ENCODE results near the gene CLDN11. TPM values are rescaled to one million over a fixed set of nuclear protein-coding genes. Genes with fewer than 3 reads are reported as not detected.

CLDN11 gene
- 100 to 1,000 TPM; 328 to 413 TPM for total RNA-seq
- polyA plus RNA-seq (ENCODE audit: insufficient read length in 2 of 2): 100 to 1,000 TPM; 425 to 479 TPM
- long read RNA-seq, donor 1, transcript CLDN11-201 (3 exons, 2,169 nt): major isoform, 67 of 140 reads
- long read RNA-seq, donor 1, transcript CLDN11-206 (3 exons, 1,854 nt): minor isoform, 7 of 140 reads
- long read RNA-seq, donor 1, transcript CLDN11-204 (2 exons, 998 nt): minor isoform, 9 of 140 reads
- long read RNA-seq, donor 1, partial matches to known transcripts: 57 of 140 reads
- long read RNA-seq, donor 1, other reads (novel, unspliced or antisense): 0 of 140 reads
- long read RNA-seq, donor 2, transcript CLDN11-201 (3 exons, 2,169 nt): major isoform, 24 of 30 reads
- long read RNA-seq, donor 2, transcript CLDN11-204 (2 exons, 998 nt): minor isoform, 5 of 30 reads
- long read RNA-seq, donor 2, partial matches to known transcripts: 0 of 30 reads
- long read RNA-seq, donor 2, other reads (novel, unspliced or antisense): 0 of 30 reads
- long read RNA-seq, donor 3, transcript CLDN11-201 (3 exons, 2,169 nt): major isoform, 40 of 54 reads
- long read RNA-seq, donor 3, transcript CLDN11-204 (2 exons, 998 nt): minor isoform, 12 of 54 reads
- long read RNA-seq, donor 3, partial matches to known transcripts: 0 of 54 reads
- long read RNA-seq, donor 3, other reads (novel, unspliced or antisense): 0 of 54 reads
- long read RNA-seq, donor 4, partial matches to known transcripts: 0 of 5 reads
- long read RNA-seq, donor 4, other reads (novel, unspliced or antisense): 0 of 5 reads

DNA sequence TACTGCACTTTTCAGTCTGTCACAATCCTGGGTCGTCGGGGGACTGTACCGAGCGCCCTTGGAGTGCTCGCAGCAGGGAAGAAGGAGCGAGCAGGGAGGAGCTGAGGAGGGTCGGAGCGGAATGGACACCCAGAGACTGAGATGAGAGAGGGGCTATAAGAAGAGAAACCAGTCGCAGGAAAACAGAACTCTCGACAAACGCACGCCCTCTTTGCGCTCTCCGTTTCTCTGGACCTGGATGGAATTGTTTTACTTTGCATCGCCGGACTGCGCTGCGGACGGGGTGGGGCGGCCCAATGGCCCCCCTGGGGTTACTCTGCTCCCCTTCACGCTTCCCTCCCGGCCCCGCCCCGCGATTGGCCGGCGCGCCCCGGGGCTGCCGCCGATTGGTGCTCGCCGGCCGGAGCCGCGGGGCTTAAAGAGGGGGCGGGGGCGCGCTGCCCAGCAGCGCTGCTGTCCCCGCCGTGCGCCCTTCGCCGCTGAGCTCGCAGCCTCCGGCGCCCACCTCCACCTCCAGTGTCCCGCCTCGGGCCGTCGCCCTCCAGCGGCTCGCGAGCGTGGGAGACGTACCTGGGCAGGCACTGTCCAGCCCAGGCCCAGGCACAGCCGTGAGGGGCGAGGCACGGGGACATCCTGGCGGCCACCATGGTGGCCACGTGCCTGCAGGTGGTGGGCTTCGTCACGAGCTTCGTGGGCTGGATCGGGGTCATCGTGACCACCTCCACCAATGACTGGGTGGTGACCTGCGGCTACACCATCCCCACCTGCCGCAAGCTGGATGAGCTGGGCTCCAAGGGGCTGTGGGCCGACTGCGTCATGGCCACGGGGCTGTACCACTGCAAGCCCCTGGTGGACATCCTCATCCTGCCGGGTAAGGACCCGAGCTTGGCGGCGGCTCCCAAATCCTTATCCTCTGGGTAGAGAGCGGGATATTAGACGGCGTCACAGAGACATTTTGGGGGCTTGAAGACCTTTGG is at the start of gene CLDN11:
TSS of gene CLDN11 (plus strand) at position 447 of the 977 bp plus-strand sequence. CDS start at position 646, 199 bp downstream.
- DNase-seq (ENCODE audit: low read depth in 4 of 6, low spot score in 6 of 6): peak in 2 of 6 donors; percentile 69 to 82
- 2% methylated on average over 78 of the region's 79 CpGs for WGBS (ENCODE audit: insufficient coverage)
- Histone ChIP-seq H3K4me1 (ENCODE audit: control insufficient read depth, insufficient read depth, low read length) (peaks cover 31% of the 10 kb centered on the region), H3K36me3 (ENCODE audit: control insufficient read depth, insufficient read depth, low read length) (no peaks in the 10 kb centered on the region), H3K27ac (ENCODE audit: low read depth, low read length) (peak within 1 kb of the TSS; percentile 86), H3K27me3 (ENCODE audit: control insufficient read depth, insufficient read depth, low read length) (peaks cover 16% of the 10 kb centered on the region), H3K4me3 (ENCODE audit: low read depth, low read length) (peak within 1 kb of the TSS; percentile 68), H3K9me3 (ENCODE audit: control insufficient read depth, insufficient read depth, low read length) (no peaks in the 10 kb centered on the region)

DNA sequence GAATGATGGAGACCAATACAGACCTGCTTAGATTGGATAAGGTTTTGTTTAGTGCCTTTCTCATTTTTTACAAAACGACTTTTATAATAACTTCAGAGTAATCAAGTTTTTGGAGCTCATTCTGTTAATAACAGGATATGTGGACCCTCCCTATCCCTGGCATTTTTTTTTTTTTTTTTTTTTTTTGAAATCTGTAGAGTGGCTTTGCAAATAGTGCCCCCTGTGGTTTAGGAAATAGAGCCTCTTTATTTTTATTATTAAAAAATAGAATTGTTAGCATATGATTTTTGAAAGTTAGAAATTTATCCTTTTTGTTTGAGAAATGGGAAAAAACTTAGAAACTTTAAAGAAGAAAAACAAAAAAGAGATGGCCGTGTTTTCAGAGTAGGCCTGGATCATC is 49.7 kb upstream of the CLDN11 start:
- WGBS (ENCODE audit: insufficient coverage): 100% methylated on average over 1 of the region's 2 CpGs
- H3K4me1 ChIP-seq (ENCODE audit: control insufficient read depth, insufficient read depth, low read length): no peaks in the 10 kb centered on the region
- no peak for DNase-seq (ENCODE audit: low read depth in 4 of 6, low spot score in 6 of 6)
- H3K4me3 ChIP-seq (ENCODE audit: low read depth, low read length): no peak overlapping the region
- H3K36me3 ChIP-seq (ENCODE audit: control insufficient read depth, insufficient read depth, low read length): peaks cover 16% of the 10 kb centered on the region
- no peaks in the 10 kb centered on the region for H3K27me3 ChIP-seq (ENCODE audit: control insufficient read depth, insufficient read depth, low read length)
- H3K9me3 ChIP-seq (ENCODE audit: control insufficient read depth, insufficient read depth, low read length): peaks cover 2% of the 10 kb centered on the region
- H3K27ac ChIP-seq (ENCODE audit: low read depth, low read length): no peak overlapping the region

DNA sequence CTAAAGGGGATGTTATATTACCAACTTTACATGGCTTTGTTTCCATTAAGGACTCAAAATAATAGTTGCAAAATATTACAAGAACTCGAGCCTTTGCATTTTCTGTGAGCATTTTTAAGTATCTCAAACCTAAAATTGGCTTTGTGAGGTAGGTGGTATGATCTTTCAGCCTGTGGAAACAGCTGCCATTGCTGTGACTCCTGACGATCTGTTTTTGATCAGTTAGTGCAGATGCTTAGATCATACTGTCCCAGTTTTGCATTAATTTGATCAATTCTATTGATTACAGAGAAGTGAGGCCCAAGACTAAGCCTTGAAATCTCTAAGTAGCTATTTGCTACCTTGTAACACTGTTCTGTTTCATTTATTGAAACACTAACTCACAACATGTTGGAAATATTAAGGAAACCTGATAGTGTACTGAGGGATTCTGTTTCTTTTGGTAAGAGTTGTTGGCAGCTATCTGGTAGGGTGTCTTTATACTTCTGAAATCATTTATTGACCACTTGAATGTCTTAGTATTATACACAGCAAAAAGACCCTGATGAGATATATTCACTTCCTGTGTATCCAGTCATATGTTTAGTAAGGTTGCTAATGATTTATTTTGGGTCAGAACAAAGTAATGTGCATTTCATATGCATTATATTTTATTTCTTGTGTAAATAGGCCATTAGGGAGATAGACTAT is 46.3 kb upstream of the CLDN11 start:
- H3K4me3 ChIP-seq (ENCODE audit: low read depth, low read length): no peak overlapping the region
- DNase-seq (ENCODE audit: low read depth in 4 of 6, low spot score in 6 of 6): peak in 1 of 6 donors; percentile 11
- WGBS (ENCODE audit: insufficient coverage): no CpG with 5 or more reads among the region's 2 CpGs

DNA sequence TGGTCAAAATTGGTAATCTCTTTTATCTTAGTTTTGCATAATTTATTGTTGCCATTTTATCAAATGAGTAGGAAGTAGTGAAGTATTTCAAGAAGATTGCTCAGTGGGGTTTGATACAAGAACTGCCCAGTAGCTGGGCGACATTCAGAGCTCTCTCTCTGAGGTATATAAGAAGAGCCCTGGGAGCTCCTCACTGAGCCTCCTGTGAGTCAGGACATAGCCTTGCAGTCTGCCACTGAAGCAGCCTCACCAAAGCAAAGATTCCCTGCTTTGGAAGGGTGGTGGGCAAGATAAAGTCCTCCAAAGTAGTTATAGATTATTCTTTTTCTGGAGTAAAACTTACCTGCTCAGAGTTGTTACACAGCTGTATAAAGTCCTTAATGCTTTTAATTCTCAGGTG is 35.1 kb upstream of the CLDN11 start:
- 100% methylated on average over 1 of the region's 1 CpG for WGBS (ENCODE audit: insufficient coverage)
- Histone ChIP-seq H3K27me3 (ENCODE audit: control insufficient read depth, insufficient read depth, low read length) (no peaks in the 10 kb centered on the region), H3K9me3 (ENCODE audit: control insufficient read depth, insufficient read depth, low read length) (peaks cover 3% of the 10 kb centered on the region), H3K4me1 (ENCODE audit: control insufficient read depth, insufficient read depth, low read length) (no peaks in the 10 kb centered on the region), H3K36me3 (ENCODE audit: control insufficient read depth, insufficient read depth, low read length) (peaks cover 35% of the 10 kb centered on the region), H3K27ac (ENCODE audit: low read depth, low read length) (no peak overlapping the region), H3K4me3 (ENCODE audit: low read depth, low read length) (no peak overlapping the region)
- no peak for DNase-seq (ENCODE audit: low read depth in 4 of 6, low spot score in 6 of 6)

More for the DNA sequence above, 46.3 kb upstream of the CLDN11 start:
- H3K27ac ChIP-seq (ENCODE audit: low read depth, low read length): no peak overlapping the region
- no peaks in the 10 kb centered on the region for H3K4me1 ChIP-seq (ENCODE audit: control insufficient read depth, insufficient read depth, low read length)
- H3K27me3 ChIP-seq (ENCODE audit: control insufficient read depth, insufficient read depth, low read length): no peaks in the 10 kb centered on the region
- H3K9me3 ChIP-seq (ENCODE audit: control insufficient read depth, insufficient read depth, low read length): peaks cover 2% of the 10 kb centered on the region
- H3K36me3 ChIP-seq (ENCODE audit: control insufficient read depth, insufficient read depth, low read length): peaks cover 5% of the 10 kb centered on the region

DNA sequence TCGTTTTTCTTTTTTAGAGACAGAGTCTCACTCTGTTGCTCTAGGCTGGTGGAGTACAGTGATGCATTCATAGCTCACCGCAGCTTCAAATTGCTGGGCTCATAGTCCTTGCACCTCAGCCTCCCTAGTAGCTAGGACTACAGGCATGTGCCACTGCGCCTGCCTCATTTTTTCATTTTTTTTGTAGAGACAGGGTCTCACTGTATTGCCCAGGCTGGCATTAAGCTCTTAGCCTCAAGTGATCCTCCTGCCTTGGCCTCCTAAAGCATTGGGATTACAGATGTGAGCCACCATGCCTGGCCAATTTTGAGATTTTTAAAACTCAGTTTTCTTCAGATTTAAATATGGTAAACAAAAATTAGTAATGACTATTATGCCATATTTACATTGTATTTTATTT is 32.2 kb upstream of the CLDN11 start:
- WGBS (ENCODE audit: insufficient coverage): 100% methylated on average over 3 of the region's 3 CpGs
- DNase-seq (ENCODE audit: low read depth in 4 of 6, low spot score in 6 of 6): no peak
- Histone ChIP-seq H3K27me3 (ENCODE audit: control insufficient read depth, insufficient read depth, low read length) (no peaks in the 10 kb centered on the region), H3K27ac (ENCODE audit: low read depth, low read length) (no peak overlapping the region), H3K4me1 (ENCODE audit: control insufficient read depth, insufficient read depth, low read length) (no peaks in the 10 kb centered on the region), H3K9me3 (ENCODE audit: control insufficient read depth, insufficient read depth, low read length) (peaks cover 3% of the 10 kb centered on the region), H3K4me3 (ENCODE audit: low read depth, low read length) (no peak overlapping the region), H3K36me3 (ENCODE audit: control insufficient read depth, insufficient read depth, low read length) (peaks cover 40% of the 10 kb centered on the region)

DNA sequence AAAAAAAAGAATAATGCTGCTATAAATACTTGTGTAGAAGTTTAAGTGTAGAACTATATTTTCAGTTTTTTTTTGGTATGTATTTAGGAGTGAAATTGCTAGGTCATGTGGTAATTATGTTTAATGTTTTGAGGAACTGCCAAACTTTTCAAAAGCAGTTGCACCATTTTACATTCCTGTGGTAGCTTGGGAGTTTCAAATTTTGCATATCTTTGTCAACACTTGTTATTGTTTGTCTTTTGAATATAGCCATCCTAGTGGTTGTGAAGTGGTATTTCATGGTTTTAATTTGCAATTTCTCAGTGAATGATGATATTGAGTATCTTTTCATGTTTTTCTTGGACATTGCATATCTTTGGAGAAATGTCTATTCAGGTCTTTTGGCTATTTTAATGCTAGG is 30.7 kb upstream of the CLDN11 start:
- H3K4me1 ChIP-seq (ENCODE audit: control insufficient read depth, insufficient read depth, low read length): no peaks in the 10 kb centered on the region
- H3K9me3 ChIP-seq (ENCODE audit: control insufficient read depth, insufficient read depth, low read length): peaks cover 3% of the 10 kb centered on the region
- H3K4me3 ChIP-seq (ENCODE audit: low read depth, low read length): no peak overlapping the region
- no peaks in the 10 kb centered on the region for H3K27me3 ChIP-seq (ENCODE audit: control insufficient read depth, insufficient read depth, low read length)
- peaks cover 30% of the 10 kb centered on the region for H3K36me3 ChIP-seq (ENCODE audit: control insufficient read depth, insufficient read depth, low read length)
- no peak overlapping the region for H3K27ac ChIP-seq (ENCODE audit: low read depth, low read length)
- DNase-seq (ENCODE audit: low read depth in 4 of 6, low spot score in 6 of 6): no peak

DNA sequence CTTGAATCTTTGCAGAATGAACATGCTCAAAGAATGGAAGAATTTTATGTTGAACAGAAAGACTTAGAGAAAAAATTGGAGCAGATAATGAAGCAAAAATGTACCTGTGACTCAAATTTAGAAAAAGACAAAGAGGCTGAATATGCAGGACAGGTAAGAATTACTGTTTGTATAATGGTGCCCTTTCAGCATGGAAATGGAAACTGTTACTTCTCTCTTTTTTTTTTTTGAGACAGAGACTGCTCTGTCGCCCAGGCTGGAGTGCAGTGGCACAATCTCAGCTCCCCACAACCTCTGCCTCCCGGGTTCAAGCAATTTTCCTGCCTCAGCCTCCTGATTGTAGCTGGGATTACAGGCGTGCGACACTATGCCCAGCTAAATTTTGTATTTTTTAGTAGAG is 27.6 kb upstream of the CLDN11 start:
- no peak overlapping the region for H3K27ac ChIP-seq (ENCODE audit: low read depth, low read length)
- H3K9me3 ChIP-seq (ENCODE audit: control insufficient read depth, insufficient read depth, low read length): peaks cover 3% of the 10 kb centered on the region
- H3K27me3 ChIP-seq (ENCODE audit: control insufficient read depth, insufficient read depth, low read length): no peaks in the 10 kb centered on the region
- H3K4me3 ChIP-seq (ENCODE audit: low read depth, low read length): no peak overlapping the region
- H3K36me3 ChIP-seq (ENCODE audit: control insufficient read depth, insufficient read depth, low read length): peaks cover 19% of the 10 kb centered on the region
- WGBS (ENCODE audit: insufficient coverage): 89% methylated on average over 3 of the region's 4 CpGs
- H3K4me1 ChIP-seq (ENCODE audit: control insufficient read depth, insufficient read depth, low read length): no peaks in the 10 kb centered on the region
- DNase-seq (ENCODE audit: low read depth in 4 of 6, low spot score in 6 of 6): no peak

DNA sequence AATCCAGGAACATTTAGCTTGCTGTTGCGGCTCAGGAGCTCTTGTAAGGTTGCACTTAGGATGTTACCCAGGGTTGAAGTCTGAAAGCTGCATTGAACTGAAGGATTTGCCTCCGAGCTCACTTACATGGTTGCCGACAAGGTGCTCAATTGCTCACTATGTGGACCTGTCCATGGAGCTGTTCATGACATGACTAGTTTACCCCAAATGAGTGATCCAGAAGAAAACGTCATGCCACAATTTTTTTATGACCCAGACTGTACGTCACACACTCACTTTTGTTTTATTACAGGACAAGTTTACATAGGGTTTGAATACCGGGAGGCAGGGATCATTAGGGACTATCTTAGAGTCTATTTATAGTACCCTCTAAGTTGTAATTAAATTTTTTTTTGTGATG is 21.0 kb upstream of the CLDN11 start:
- WGBS (ENCODE audit: insufficient coverage): 97% methylated on average over 3 of the region's 6 CpGs
- no peaks in the 10 kb centered on the region for H3K9me3 ChIP-seq (ENCODE audit: control insufficient read depth, insufficient read depth, low read length)
- H3K36me3 ChIP-seq (ENCODE audit: control insufficient read depth, insufficient read depth, low read length): no peaks in the 10 kb centered on the region
- no peak overlapping the region for H3K27ac ChIP-seq (ENCODE audit: low read depth, low read length)
- no peaks in the 10 kb centered on the region for H3K27me3 ChIP-seq (ENCODE audit: control insufficient read depth, insufficient read depth, low read length)
- H3K4me3 ChIP-seq (ENCODE audit: low read depth, low read length): no peak overlapping the region
- no peak for DNase-seq (ENCODE audit: low read depth in 4 of 6, low spot score in 6 of 6)
- no peaks in the 10 kb centered on the region for H3K4me1 ChIP-seq (ENCODE audit: control insufficient read depth, insufficient read depth, low read length)

DNA sequence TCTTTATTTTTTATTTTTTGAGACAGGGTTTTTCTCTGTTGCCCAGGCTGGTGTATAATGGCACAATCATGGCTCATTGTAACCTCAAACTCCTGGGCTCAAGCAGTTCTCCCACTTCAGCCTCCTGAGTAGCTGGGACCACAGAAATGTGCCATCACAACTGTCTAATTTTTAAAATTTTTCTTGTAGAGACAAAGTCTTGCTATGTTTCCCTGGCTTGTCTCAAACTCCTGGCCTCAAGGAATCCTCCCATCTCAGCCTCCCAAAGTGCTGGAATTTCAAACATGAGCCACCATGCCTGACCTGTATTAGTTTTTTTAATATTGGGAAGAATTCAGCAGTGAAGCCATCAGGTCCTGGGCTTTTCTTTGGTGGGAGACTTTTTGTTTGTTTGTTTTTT is 13.6 kb upstream of the CLDN11 start:
- no peaks in the 10 kb centered on the region for H3K4me1 ChIP-seq (ENCODE audit: control insufficient read depth, insufficient read depth, low read length)
- no peaks in the 10 kb centered on the region for H3K36me3 ChIP-seq (ENCODE audit: control insufficient read depth, insufficient read depth, low read length)
- no peak overlapping the region for H3K4me3 ChIP-seq (ENCODE audit: low read depth, low read length)
- DNase-seq (ENCODE audit: low read depth in 4 of 6, low spot score in 6 of 6): no peak
- H3K9me3 ChIP-seq (ENCODE audit: control insufficient read depth, insufficient read depth, low read length): no peaks in the 10 kb centered on the region
- no peak overlapping the region for H3K27ac ChIP-seq (ENCODE audit: low read depth, low read length)
- no peaks in the 10 kb centered on the region for H3K27me3 ChIP-seq (ENCODE audit: control insufficient read depth, insufficient read depth, low read length)
